Chondrocyte (in vitro differentiated cells): Measurements from ENCODE around the gene GAMT. TPM values are rescaled to one million over a fixed set of nuclear protein-coding genes. Genes with fewer than 3 reads are reported as not detected.
A peak's percentile ranks its signal among the peaks of the same experiment; 100 is the strongest.
"Not testable (repeated sequence)": the region's sequence is repeated elsewhere in the genome, so short reads cannot be mapped to it uniquely, and the experiment has no call there.

Experiments
- DNase-seq: peaks from one replicate; pipeline ENCODE4 v3.0.0; 2021; ENCODE audit warnings: mixed read lengths, low spot score
- H3K27ac Mint-ChIP-seq: one replicate; pipeline ENCODE4 v1.8.0; 2021; ENCODE audit warnings: mild to moderate bottlenecking, moderate library complexity, mixed read lengths; ENCODE audit not compliant: unreplicated experiment
- H3K27me3 Mint-ChIP-seq: 2 replicates; pipeline ENCODE4 v1.8.0; 2021; ENCODE audit warnings: low read depth, mixed read lengths
- H3K36me3 Mint-ChIP-seq: 2 replicates; pipeline ENCODE4 v1.8.0; 2021; ENCODE audit warnings: low read depth, mixed read lengths
- H3K4me1 Mint-ChIP-seq: 2 replicates; pipeline ENCODE4 v1.8.0; 2021; ENCODE audit warnings: low read depth, mild to moderate bottlenecking, mixed read lengths
- H3K4me3 Mint-ChIP-seq: one replicate; pipeline ENCODE4 v1.8.0; 2021; ENCODE audit warnings: mild to moderate bottlenecking, moderate library complexity, mixed read lengths; ENCODE audit not compliant: unreplicated experiment
- H3K9me3 Mint-ChIP-seq: 2 replicates; pipeline ENCODE4 v1.8.0; 2021; ENCODE audit warnings: low read depth, mixed read lengths
- total RNA-seq: library from RNA; stranded (reverse); gene quantifications from 3 replicates; pipeline ENCODE4 v1.2.1, GENCODE V29; 2021
- TF ChIP-seq, protein P1 (sequence below): fragments of 200-600 bp; sonication (generic); IDR thresholded peaks from 2 replicates; pipeline ENCODE4 v1.5.0; 2021; ENCODE audit warnings: antibody characterized with exemption, mild to moderate bottlenecking, moderate library complexity

The GAMT gene
- total RNA-seq, 1 donor from 2014 or later = 32.5 TPM

GRCh38 chr19:1420590-1420989 lies 19.2 kb upstream of the GAMT start:
- TF ChIP-seq, protein P1, sequence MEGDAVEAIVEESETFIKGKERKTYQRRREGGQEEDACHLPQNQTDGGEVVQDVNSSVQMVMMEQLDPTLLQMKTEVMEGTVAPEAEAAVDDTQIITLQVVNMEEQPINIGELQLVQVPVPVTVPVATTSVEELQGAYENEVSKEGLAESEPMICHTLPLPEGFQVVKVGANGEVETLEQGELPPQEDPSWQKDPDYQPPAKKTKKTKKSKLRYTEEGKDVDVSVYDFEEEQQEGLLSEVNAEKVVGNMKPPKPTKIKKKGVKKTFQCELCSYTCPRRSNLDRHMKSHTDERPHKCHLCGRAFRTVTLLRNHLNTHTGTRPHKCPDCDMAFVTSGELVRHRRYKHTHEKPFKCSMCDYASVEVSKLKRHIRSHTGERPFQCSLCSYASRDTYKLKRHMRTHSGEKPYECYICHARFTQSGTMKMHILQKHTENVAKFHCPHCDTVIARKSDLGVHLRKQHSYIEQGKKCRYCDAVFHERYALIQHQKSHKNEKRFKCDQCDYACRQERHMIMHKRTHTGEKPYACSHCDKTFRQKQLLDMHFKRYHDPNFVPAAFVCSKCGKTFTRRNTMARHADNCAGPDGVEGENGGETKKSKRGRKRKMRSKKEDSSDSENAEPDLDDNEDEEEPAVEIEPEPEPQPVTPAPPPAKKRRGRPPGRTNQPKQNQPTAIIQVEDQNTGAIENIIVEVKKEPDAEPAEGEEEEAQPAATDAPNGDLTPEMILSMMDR = no peak
- Mint-ChIP-seq H3K9me3 (no peaks in the 10 kb centered on the region), H3K4me1 (peaks cover 24% of the 10 kb centered on the region), H3K4me3 (no peak overlapping the region), H3K27ac (no peak overlapping the region), H3K27me3 (no peaks in the 10 kb centered on the region), H3K36me3 (peaks cover 17% of the 10 kb centered on the region)
- no peak for DNase-seq

DNA sequence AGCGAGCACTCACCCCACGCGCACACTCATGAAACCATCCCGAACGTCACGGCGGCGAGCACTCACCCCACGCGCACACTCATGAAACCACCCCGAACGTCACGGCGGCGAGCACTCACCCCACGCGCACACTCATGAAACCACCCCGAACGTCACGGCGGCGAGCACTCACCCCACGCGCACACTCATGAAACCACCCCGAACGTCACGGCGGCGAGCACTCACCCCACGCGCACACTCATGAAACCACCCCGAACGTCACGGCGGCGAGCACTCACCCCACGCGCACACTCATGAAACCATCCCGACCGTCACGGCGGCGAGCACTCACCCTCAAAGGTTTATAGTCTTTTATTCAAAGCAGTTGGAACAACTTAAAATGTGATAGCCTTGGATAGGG lies 18.7 kb upstream of the GAMT start:
- H3K4me3 Mint-ChIP-seq, H3K27me3 Mint-ChIP-seq, DNase-seq, H3K27ac Mint-ChIP-seq, H3K9me3 Mint-ChIP-seq: not testable (repeated sequence)
- Mint-ChIP-seq H3K36me3 (peaks cover 17% of the 10 kb centered on the region), H3K4me1 (peaks cover 29% of the 10 kb centered on the region)

- Mint-ChIP-seq H3K4me3 (no peak overlapping the region), H3K27ac (peak overlapping the region; percentile 57), H3K36me3 (peaks cover 17% of the 10 kb centered on the region), H3K27me3 (no peaks in the 10 kb centered on the region), H3K4me1 (peaks cover 33% of the 10 kb centered on the region), H3K9me3 (no peaks in the 10 kb centered on the region)
- TF ChIP-seq, protein P1 = no peak
- no peak for DNase-seq
These were observed 17.8 kb upstream of the GAMT start for GRCh38 chr19:1418951-1419738.

- peaks cover 17% of the 10 kb centered on the region for H3K36me3 Mint-ChIP-seq
These were observed 17.1 kb upstream of the GAMT start for GRCh38 chr19:1418496-1418775.

GRCh38 chr19:1417681-1418495 lies 16.5 kb upstream of the GAMT start:
- H3K36me3 Mint-ChIP-seq = peaks cover 13% of the 10 kb centered on the region
- peaks cover 33% of the 10 kb centered on the region for H3K4me1 Mint-ChIP-seq
- H3K9me3 Mint-ChIP-seq = no peaks in the 10 kb centered on the region
- no peaks in the 10 kb centered on the region for H3K27me3 Mint-ChIP-seq
- no peak overlapping the region for H3K4me3 Mint-ChIP-seq
- TF ChIP-seq, protein P1 = no peak
- H3K27ac Mint-ChIP-seq = peak overlapping the region; percentile 54
- DNase-seq = no peak

More at GRCh38 chr19:1418496-1418775, 17.1 kb upstream of the GAMT start:
- TF ChIP-seq, protein P1 = no peak
- H3K4me3 Mint-ChIP-seq = no peak overlapping the region
- H3K27ac Mint-ChIP-seq = no peak overlapping the region
- no peaks in the 10 kb centered on the region for H3K9me3 Mint-ChIP-seq
- peaks cover 33% of the 10 kb centered on the region for H3K4me1 Mint-ChIP-seq
- no peak for DNase-seq
- no peaks in the 10 kb centered on the region for H3K27me3 Mint-ChIP-seq
